HEK293 (cell line): ENCODE data around the gene SLC6A2.

Experiments used
- CTCF ChIA-PET: fragments of 350-600 bp; formaldehyde crosslinking; extraction: SDS; loops from one replicate; lab custom pipeline; 2021; ENCODE audit warnings: antibody characterized with exemption; lab: Yijun Ruan, JAX
- POLR2A ChIA-PET: fragments of 300-600 bp; formaldehyde crosslinking; extraction: SDS; loops from one replicate; lab custom pipeline; 2020; ENCODE audit warnings: antibody characterized with exemption, inconsistent platforms; lab: Yijun Ruan, JAX
- H3K27ac ChIP-seq: fragments of 200-500 bp; sonication (Bioruptor generic); 2 replicates; pipeline ENCODE4 v1.5.1; 2014; ENCODE audit warnings: low read depth, low read length, control low read depth, inconsistent platforms; ENCODE audit errors: extremely low read depth
- H3K36me3 ChIP-seq, 2 experiments: fragments of 200-500 bp in 1 of 2; sonication (Bioruptor generic) in 1 of 2; 1 replicate in 1 of 2; 2 replicates in 1 of 2; pipeline ENCODE4 v1.5.1; 2014 to 2017; ENCODE audit warnings: inconsistent platforms in 2 of 2, low read length in 2 of 2; ENCODE audit not compliant: control insufficient read depth in 2 of 2, insufficient read depth in 1 of 2
- H3K4me1 ChIP-seq: fragments of 200-500 bp; sonication (Bioruptor generic); 2 replicates; pipeline ENCODE4 v1.5.1; 2014; ENCODE audit warnings: mild to moderate bottlenecking, low read length, inconsistent platforms; ENCODE audit not compliant: control insufficient read depth, insufficient read depth
- H3K4me3 ChIP-seq: 2 replicates; pipeline ENCODE4 v1.5.1; 2011; ENCODE audit warnings: low read depth, mild to moderate bottlenecking, control low read depth, low read length, moderate library complexity
- H3K9me3 ChIP-seq: fragments of 200-500 bp; sonication (Bioruptor generic); 2 replicates; pipeline ENCODE4 v1.5.1; 2014; ENCODE audit warnings: low read depth, low read length, inconsistent platforms; ENCODE audit not compliant: control insufficient read depth, insufficient read depth
- BCL11B ChIP-seq: fragments of 450-650 bp; formaldehyde crosslinking; IDR thresholded peaks from 2 replicates; pipeline ENCODE4 v1.5.1; 2016; ENCODE audit warnings: low read depth, missing biosample characterization, missing genetic modification characterization
- FEZF1 ChIP-seq: fragments of 450-650 bp; formaldehyde crosslinking; IDR thresholded peaks from 2 replicates; pipeline ENCODE4 v1.5.1; 2016; ENCODE audit warnings: missing biosample characterization, missing genetic modification characterization
- HOXC10 ChIP-seq: sonication (generic); formaldehyde crosslinking; IDR thresholded peaks from 2 replicates; pipeline ENCODE4 v1.8.1; 2023; ENCODE audit warnings: mild to moderate bottlenecking, missing genetic modification reagents
- SCRT1 ChIP-seq: fragments of 450-650 bp; formaldehyde crosslinking; IDR thresholded peaks from 2 replicates; pipeline ENCODE4 v1.5.1; 2016; ENCODE audit warnings: missing biosample characterization, missing genetic modification characterization, borderline replicate concordance
- SP7 ChIP-seq: fragments of 450-650 bp; formaldehyde crosslinking; IDR thresholded peaks from 2 replicates; pipeline ENCODE4 v1.5.1; 2016; ENCODE audit warnings: missing biosample characterization, missing genetic modification characterization
- ZFHX2 ChIP-seq: fragments of 450-650 bp; formaldehyde crosslinking; conservative IDR thresholded peaks from 2 replicates; pipeline ENCODE4 v1.5.1; 2016; ENCODE audit warnings: missing biosample characterization, missing genetic modification characterization
- ZIC2 ChIP-seq: fragments of 450-650 bp; formaldehyde crosslinking; IDR thresholded peaks from 2 replicates; pipeline ENCODE4 v1.5.1; 2016; ENCODE audit warnings: missing biosample characterization, missing genetic modification characterization
- ZNF132 ChIP-seq: fragments of 450-650 bp; formaldehyde crosslinking; IDR thresholded peaks from 2 replicates; pipeline ENCODE4 v1.5.1; 2017; ENCODE audit warnings: missing biosample characterization, missing genetic modification characterization, borderline replicate concordance
- ZNF211 ChIP-seq: fragments of 450-650 bp; formaldehyde crosslinking; IDR thresholded peaks from 2 replicates; pipeline ENCODE4 v1.5.1; 2016; ENCODE audit warnings: low read depth, missing biosample characterization, missing genetic modification characterization
- ZNF274 ChIP-seq, 2 experiments: fragments of 200-500 bp in 1 of 2; fragments of 450-650 bp in 1 of 2; sonication (Bioruptor generic) in 1 of 2; formaldehyde crosslinking in 1 of 2; IDR thresholded peaks; 2 replicates each; pipeline versions ENCODE4 v1.5.1 to v1.6.1; 2014 to 2016; ENCODE audit warnings: borderline replicate concordance in 1 of 2, inconsistent platforms in 1 of 2, low read length in 1 of 2, missing biosample characterization in 1 of 2, missing genetic modification characterization in 1 of 2
- ZNF311 ChIP-seq: fragments of 450-650 bp; formaldehyde crosslinking; IDR thresholded peaks from 2 replicates; pipeline ENCODE4 v1.5.1; 2017; ENCODE audit warnings: missing biosample characterization, missing genetic modification characterization, borderline replicate concordance
- ZNF324 ChIP-seq: fragments of 450-650 bp; formaldehyde crosslinking; IDR thresholded peaks from 2 replicates; pipeline ENCODE4 v1.5.1; 2016; ENCODE audit warnings: missing biosample characterization, missing genetic modification characterization
- ZNF394 ChIP-seq: fragments of 450-650 bp; formaldehyde crosslinking; IDR thresholded peaks from 2 replicates; pipeline ENCODE4 v1.5.1; 2016; ENCODE audit warnings: missing biosample characterization, missing genetic modification characterization, mild to moderate bottlenecking, moderate library complexity, borderline replicate concordance
- ZNF416 ChIP-seq: fragments of 450-650 bp; formaldehyde crosslinking; IDR thresholded peaks from 2 replicates; pipeline ENCODE4 v1.5.1; 2016; ENCODE audit warnings: missing biosample characterization, missing genetic modification characterization
- ZNF626 ChIP-seq: fragments of 450-650 bp; sonication (Bioruptor Pico); formaldehyde crosslinking; IDR thresholded peaks from 2 replicates; pipeline ENCODE4 v1.5.1; 2018; ENCODE audit warnings: missing biosample characterization, missing genetic modification characterization, inconsistent platforms
- ZNF629 ChIP-seq: fragments of 450-650 bp; formaldehyde crosslinking; IDR thresholded peaks from 2 replicates; pipeline ENCODE4 v1.5.1; 2017; ENCODE audit warnings: missing biosample characterization, missing genetic modification characterization
- ZNF768 ChIP-seq: fragments of 450-650 bp; formaldehyde crosslinking; IDR thresholded peaks from 2 replicates; pipeline ENCODE4 v1.5.1; 2018; ENCODE audit warnings: missing biosample characterization, mild to moderate bottlenecking, missing genetic modification characterization
- ZSCAN23 ChIP-seq: fragments of 450-650 bp; formaldehyde crosslinking; IDR thresholded peaks from 2 replicates; pipeline ENCODE4 v1.5.1; 2016; ENCODE audit warnings: missing biosample characterization, missing genetic modification characterization
- TF ChIP-seq, protein P1 (sequence below): fragments of 450-650 bp; formaldehyde crosslinking; IDR thresholded peaks from 2 replicates; pipeline ENCODE4 v1.5.1; 2016; ENCODE audit warnings: missing biosample characterization, missing genetic modification characterization
- TF ChIP-seq, protein P2 (sequence below): fragments of 450-650 bp; formaldehyde crosslinking; IDR thresholded peaks from 2 replicates; pipeline ENCODE4 v1.5.1; 2016; ENCODE audit warnings: missing biosample characterization, missing genetic modification characterization

The SLC6A2 gene

DNA sequence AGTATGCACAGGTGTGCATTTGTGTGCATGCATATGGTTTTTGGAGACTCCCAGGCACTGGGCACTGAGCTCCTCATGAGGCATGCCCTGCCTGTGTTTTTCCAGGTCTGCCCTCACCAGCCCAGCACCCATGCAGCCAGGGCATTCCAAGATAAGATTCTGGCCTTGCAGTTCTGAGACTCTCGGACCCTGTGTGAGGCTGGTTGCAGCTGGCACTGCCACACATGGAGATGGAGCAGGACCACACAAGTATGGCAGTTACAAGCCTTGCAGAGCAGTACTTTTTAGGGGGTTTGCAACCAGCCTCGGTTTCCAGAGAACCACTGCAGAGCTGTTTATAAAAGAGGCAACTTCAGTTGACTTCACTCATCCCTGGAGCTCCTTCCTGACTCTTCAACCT is 10.2 kb downstream of the SLC6A2 start:
- Histone ChIP-seq H3K36me3 (no peaks in the 10 kb centered on the region), H3K9me3 (no peaks in the 10 kb centered on the region), H3K4me1 (no peaks in the 10 kb centered on the region), H3K4me3 (no peak overlapping the region), H3K27ac (no peak overlapping the region)
- ChIA-PET CTCF (interaction anchor here (0.6 to 1.5 kb wide), 5 partner anchors 9 to 962 kb away, joined by 3 to 6 read pairs (median 3); no protein-coding TSS in a partner anchor), POLR2A (no interaction called here)
- TF ChIP-seq SP7 (tag by site-specific recombination) (no peak), FEZF1 (tag by site-specific recombination) (no peak)

DNA sequence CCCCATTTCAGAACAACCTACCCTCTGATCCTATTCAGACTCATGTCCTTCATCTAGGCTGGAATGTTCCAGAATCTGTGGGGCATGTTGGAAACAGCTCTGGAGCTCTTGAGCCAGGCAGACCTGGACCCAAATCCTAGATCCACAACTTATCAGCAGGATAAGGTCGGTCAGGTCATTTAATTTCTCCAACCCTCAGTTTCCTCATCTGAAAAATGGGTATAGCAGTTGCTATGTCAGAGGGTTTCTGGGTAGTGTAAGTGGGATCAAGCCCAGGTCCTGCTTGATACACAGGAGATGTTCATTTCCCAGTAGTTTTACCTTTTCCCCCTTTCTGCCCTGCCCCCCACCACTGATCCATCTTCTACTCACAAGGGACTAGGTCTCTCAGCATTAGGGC is 12.0 kb downstream of the SLC6A2 start:
- POLR2A ChIA-PET = no interaction called here
- TF ChIP-seq, protein P1, sequence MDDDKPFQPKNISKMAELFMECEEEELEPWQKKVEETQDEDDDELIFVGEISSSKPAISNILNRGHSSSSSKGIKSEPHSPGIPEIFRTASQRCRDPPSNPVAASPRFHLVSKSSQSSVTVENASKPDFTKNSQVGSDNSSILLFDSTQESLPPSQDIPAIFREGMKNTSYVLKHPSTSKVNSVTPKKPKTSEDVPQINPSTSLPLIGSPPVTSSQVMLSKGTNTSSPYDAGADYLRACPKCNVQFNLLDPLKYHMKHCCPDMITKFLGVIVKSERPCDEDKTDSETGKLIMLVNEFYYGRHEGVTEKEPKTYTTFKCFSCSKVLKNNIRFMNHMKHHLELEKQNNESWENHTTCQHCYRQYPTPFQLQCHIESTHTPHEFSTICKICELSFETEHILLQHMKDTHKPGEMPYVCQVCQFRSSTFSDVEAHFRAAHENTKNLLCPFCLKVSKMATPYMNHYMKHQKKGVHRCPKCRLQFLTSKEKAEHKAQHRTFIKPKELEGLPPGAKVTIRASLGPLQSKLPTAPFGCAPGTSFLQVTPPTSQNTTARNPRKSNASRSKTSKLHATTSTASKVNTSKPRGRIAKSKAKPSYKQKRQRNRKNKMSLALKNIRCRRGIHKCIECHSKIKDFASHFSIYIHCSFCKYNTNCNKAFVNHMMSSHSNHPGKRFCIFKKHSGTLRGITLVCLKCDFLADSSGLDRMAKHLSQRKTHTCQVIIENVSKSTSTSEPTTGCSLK (tag by site-specific recombination) = no peak
- TF ChIP-seq ZNF768 (tag by site-specific recombination) = no peak
- H3K4me1 ChIP-seq = no peaks in the 10 kb centered on the region
- H3K9me3 ChIP-seq = no peaks in the 10 kb centered on the region
- no peaks in the 10 kb centered on the region for H3K36me3 ChIP-seq
- H3K4me3 ChIP-seq = no peak overlapping the region
- CTCF ChIA-PET = interaction anchor here (0.6 to 0.9 kb wide), 3 partner anchors 11 to 665 kb away, joined by 3 to 4 read pairs (median 3); no protein-coding TSS in a partner anchor
- H3K27ac ChIP-seq = no peak overlapping the region

DNA sequence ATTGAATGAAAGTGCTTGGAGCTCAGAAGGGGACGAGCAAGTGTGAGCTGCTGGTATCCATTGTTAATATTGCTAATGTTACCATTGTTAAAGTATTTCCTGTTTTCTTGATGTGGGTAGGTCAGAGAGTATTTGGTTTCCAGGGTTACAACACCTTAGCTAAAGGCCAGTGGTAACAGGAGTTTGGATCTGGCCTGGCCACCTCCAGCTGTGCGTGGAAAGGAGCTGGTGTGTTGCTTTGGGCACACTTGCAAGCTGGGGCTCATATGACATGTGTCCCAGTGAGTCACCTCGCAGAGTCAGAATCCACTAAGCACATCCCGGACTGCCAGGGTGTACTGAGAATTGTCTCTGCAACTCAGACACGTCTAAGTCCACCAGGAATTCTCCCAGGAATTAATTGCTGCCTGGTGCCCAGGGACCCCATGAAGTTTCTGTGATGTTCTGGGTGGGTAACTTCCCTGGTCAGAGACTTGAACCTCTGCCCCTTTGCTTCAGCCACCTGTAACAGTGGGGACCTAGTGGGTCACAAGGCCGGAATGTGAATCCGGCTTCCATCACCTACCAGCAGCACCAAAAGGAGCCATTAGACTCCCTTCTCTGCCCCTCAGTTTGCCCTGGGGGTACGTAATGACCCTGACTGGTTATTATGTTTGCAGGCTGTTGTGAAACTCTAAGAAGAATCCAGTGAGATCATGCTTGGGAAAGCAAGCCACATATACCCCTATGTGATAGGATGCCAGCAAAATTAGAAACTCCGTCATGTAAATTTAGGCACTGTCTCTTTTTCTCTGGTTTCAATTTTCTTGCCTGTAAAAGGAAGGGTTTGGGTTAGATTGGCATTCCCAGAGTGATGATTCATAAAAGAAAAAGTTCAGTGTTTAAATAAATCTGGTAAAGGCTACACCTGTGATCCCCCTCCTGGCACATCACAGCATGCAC is 12.8 kb downstream of the SLC6A2 start:
- ChIA-PET CTCF (interaction anchor here (0.6 to 0.9 kb wide), 5 partner anchors 10 to 664 kb away, joined by 3 to 6 read pairs (median 3); no protein-coding TSS in a partner anchor), POLR2A (no interaction called here)
- Histone ChIP-seq H3K27ac (no peak overlapping the region), H3K4me1 (no peaks in the 10 kb centered on the region), H3K4me3 (no peak overlapping the region), H3K36me3 (no peaks in the 10 kb centered on the region), H3K9me3 (no peaks in the 10 kb centered on the region)
- TF ChIP-seq ZNF132 (tag by site-specific recombination) (no peak), ZNF324 (tag by site-specific recombination) (no peak), ZNF211 (no peak), ZSCAN23 (no peak), ZNF416 (tag by site-specific recombination) (no peak), ZNF274 (IDR thresholded peaks at IDR 0.05; ENCODE audit: low read length) (no peak), ZNF274 (tag by site-specific recombination; IDR thresholded peaks at IDR 0.05; ENCODE audit: borderline replicate concordance) (no peak), ZNF394 (no peak)

DNA sequence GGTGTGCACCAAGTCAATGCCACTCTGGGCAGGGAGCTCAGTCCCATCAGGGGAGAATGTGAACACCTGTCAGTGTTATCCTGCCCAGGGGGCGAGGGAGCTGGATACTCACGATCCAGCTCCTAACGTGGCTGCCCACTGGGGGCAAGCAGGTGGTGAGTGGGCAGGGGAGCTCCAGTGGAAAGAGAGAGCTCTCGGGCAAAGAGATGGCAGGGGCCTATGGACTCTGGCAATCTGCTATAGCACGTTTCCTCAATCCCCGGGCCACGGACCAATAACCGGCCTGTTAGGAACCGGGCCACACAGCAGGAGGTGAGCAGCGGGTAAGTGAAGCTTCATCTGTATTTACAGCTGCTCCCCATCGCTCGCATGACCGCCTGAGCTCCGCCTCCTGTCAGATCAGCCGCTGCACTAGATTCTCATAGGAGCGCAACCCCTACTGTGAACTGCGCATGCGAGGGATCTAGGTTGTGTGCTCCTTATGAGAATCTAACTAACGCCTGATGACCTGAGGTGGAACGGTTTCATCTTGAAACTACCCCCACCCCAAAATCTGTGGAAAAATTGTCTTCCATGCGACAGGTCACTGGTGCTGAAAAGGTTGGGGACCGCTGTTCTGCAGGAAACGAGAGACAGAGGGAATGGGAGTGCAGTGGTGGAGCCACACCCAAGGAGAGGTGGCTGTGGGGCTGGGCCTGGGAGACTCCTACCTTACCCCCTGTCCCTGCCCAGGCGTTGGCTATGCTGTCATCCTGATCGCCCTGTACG is 15.6 kb downstream of the SLC6A2 start:
- H3K4me1 ChIP-seq = no peaks in the 10 kb centered on the region
- no peak overlapping the region for H3K4me3 ChIP-seq
- no peak overlapping the region for H3K27ac ChIP-seq
- CTCF ChIA-PET = no interaction called here
- no peaks in the 10 kb centered on the region for H3K36me3 ChIP-seq
- POLR2A ChIA-PET = no interaction called here
- H3K9me3 ChIP-seq = no peaks in the 10 kb centered on the region
- no peak for TF ChIP-seq ZNF629 (tag by site-specific recombination)
- TF ChIP-seq, protein P2, sequence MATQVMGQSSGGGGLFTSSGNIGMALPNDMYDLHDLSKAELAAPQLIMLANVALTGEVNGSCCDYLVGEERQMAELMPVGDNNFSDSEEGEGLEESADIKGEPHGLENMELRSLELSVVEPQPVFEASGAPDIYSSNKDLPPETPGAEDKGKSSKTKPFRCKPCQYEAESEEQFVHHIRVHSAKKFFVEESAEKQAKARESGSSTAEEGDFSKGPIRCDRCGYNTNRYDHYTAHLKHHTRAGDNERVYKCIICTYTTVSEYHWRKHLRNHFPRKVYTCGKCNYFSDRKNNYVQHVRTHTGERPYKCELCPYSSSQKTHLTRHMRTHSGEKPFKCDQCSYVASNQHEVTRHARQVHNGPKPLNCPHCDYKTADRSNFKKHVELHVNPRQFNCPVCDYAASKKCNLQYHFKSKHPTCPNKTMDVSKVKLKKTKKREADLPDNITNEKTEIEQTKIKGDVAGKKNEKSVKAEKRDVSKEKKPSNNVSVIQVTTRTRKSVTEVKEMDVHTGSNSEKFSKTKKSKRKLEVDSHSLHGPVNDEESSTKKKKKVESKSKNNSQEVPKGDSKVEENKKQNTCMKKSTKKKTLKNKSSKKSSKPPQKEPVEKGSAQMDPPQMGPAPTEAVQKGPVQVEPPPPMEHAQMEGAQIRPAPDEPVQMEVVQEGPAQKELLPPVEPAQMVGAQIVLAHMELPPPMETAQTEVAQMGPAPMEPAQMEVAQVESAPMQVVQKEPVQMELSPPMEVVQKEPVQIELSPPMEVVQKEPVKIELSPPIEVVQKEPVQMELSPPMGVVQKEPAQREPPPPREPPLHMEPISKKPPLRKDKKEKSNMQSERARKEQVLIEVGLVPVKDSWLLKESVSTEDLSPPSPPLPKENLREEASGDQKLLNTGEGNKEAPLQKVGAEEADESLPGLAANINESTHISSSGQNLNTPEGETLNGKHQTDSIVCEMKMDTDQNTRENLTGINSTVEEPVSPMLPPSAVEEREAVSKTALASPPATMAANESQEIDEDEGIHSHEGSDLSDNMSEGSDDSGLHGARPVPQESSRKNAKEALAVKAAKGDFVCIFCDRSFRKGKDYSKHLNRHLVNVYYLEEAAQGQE (tag by site-specific recombination) = no peak
- no peak for TF ChIP-seq ZFHX2 (tag by site-specific recombination)
- no peak for TF ChIP-seq ZNF626
- no peak for TF ChIP-seq ZIC2 (tag by site-specific recombination)
- TF ChIP-seq HOXC10 = no peak
- TF ChIP-seq SCRT1 = no peak
- no peak for TF ChIP-seq BCL11B (tag by site-specific recombination)
- no peak for TF ChIP-seq ZNF311 (tag by site-specific recombination)
